Natural killer cell (primary cell): ENCODE results near the gene MMEL1. TPM values are rescaled to one million over a fixed set of nuclear protein-coding genes. Genes with fewer than 3 reads are reported as not detected.

Source experiments
- ATAC-seq, 3 donors: fragments of 150-1000 bp in 2 of 3; fragments of 200-7000 bp in 1 of 3; cut with Tn5 transposase; 1 replicate in 1 of 3; 2 replicates in 2 of 3; pipeline ENCODE4 v1.10.0; 2021; ENCODE audit warnings: mild to moderate bottlenecking in 2 of 3, moderate library complexity in 2 of 3
- DNase-seq, 2 donors: peaks; one replicate each; pipeline versions ENCODE4 v3.0.0 to v3.0.0-alpha.2; 2013 to 2021; ENCODE audit warnings: mixed read lengths in 1 of 2
- H3K27ac ChIP-seq: one replicate; pipeline ENCODE4 v1.5.1; 2013; ENCODE audit warnings: mild to moderate bottlenecking, low read length
- H3K27me3 ChIP-seq: one replicate; pipeline ENCODE4 v1.6.1; 2013; ENCODE audit warnings: low read length; ENCODE audit not compliant: control insufficient read depth, insufficient read depth
- H3K36me3 ChIP-seq: one replicate; pipeline ENCODE4 v1.6.1; 2013; ENCODE audit warnings: low read length; ENCODE audit not compliant: control insufficient read depth, insufficient read depth
- H3K4me1 ChIP-seq: one replicate; pipeline ENCODE4 v1.6.1; 2013; ENCODE audit warnings: low read length; ENCODE audit not compliant: control insufficient read depth, insufficient read depth
- H3K4me3 ChIP-seq: one replicate; pipeline ENCODE4 v1.5.1; 2013; ENCODE audit warnings: low read length
- H3K9me3 ChIP-seq: one replicate; pipeline ENCODE4 v1.6.1; 2013; ENCODE audit warnings: low read length; ENCODE audit not compliant: control insufficient read depth, insufficient read depth
- H3K27ac Mint-ChIP-seq, 2 donors: one replicate each; pipeline ENCODE4 v1.8.0; 2022; ENCODE audit warnings: mild to moderate bottlenecking in 2 of 2, mixed read lengths in 2 of 2, moderate library complexity in 1 of 2
- H3K27me3 Mint-ChIP-seq, 2 donors: one replicate each; pipeline ENCODE4 v1.8.0; 2022; ENCODE audit warnings: low read depth in 2 of 2, mixed read lengths in 2 of 2
- H3K36me3 Mint-ChIP-seq: one replicate; pipeline ENCODE4 v1.8.0; 2022; ENCODE audit warnings: mixed read lengths
- H3K4me1 Mint-ChIP-seq, 2 donors: one replicate each; pipeline ENCODE4 v1.8.0; 2022; ENCODE audit warnings: mixed read lengths in 2 of 2
- H3K4me3 Mint-ChIP-seq: one replicate; pipeline ENCODE4 v1.8.0; 2022; ENCODE audit warnings: mild to moderate bottlenecking, moderate library complexity, mixed read lengths
- H3K9me3 Mint-ChIP-seq, 2 donors: one replicate each; pipeline ENCODE4 v1.8.0; 2022; ENCODE audit warnings: mixed read lengths in 2 of 2
- WGBS: methylation state at CpG from one replicate; pipeline ENCODE4 v1.1.7; 2013; ENCODE audit warnings: missing lambda C conversion rate; ENCODE audit not compliant: insufficient coverage; 5-methylcytosine and 5-hydroxymethylcytosine counted together
- intact Hi-C: fragments of 100-400 bp; cut with micrococcal nuclease; formaldehyde crosslinking; loops from one replicate; pipeline ENCODE4 v1.14.2; 2022
- total RNA-seq, 4 donors: library from RNA; stranded (reverse); fragments of 120-200 nt in 1 of 4; gene quantifications; one replicate each; pipeline versions ENCODE4 v1.2.3 to v1.2.4, GENCODE V29; 2013 to 2022
- TF ChIP-seq, protein P1 (sequence below): fragments of 200-600 bp; IDR thresholded peaks from one replicate; pipeline ENCODE4 v1.8.0; 2022; ENCODE audit warnings: antibody characterized with exemption

MMEL1 gene
- total RNA-seq, 3 donors from 2014 or later (not counting 1 experiment from before 2014, with no cell fraction given), result 1.3 to 2.0 TPM; not detected in 1

DNA sequence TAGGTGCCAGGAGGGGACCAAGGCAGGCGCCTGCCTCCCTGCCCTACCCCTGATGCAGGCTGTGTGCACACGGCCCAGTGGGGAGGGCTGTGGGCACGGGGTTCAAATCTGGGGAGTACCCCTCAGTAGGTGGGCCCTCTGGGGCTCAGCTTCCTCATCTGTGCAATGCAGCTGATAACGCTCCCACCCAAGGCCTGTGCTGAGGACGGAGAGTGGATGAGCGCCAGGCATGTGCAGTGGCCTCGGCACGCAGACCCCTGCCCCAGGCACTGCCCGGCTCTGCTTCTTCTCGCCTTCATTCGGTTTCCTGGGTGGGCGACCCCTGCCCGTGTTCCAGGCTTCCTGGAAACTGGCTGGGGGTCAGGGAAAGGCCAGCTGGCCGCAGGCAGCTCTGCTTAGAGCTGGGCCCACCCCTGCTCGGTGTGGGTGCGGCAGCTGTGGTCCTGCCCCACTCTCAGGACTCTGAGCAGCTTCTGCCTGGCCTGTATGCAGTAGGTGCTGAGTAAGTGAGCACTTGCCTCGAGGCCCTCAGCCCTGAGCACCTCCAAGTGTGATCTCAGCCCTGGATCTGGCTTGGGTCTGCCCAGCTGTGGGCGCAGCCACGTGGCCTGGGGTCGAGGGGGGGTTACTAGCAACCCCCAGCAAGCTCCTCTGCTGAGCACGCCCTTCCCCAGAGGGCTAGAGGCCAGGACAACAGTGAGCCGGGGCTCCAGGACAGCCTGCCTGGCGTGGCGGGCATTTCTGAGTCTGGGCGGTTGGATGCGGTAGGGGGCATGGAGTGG is 88.5 kb downstream of the MMEL1 start:
- no peaks in the 10 kb centered on the region for H3K36me3 ChIP-seq
- ATAC-seq (no peak), DNase-seq (peak in 1 of 2 donors; percentile 40)
- Mint-ChIP-seq H3K4me1 (peaks cover 0 to 31% of the 10 kb centered on the region in 2 donors), H3K36me3 (no peaks in the 10 kb centered on the region), H3K9me3 (no peaks in the 10 kb centered on the region), H3K27me3 (no peaks in the 10 kb centered on the region), H3K27ac (peak overlapping the region in 1 of 2 donors; percentile 97), H3K4me3 (no peak overlapping the region)
- H3K4me1 ChIP-seq, result peaks cover 71% of the 10 kb centered on the region
- WGBS, result 73% methylated on average over 26 of the region's 26 CpGs
- H3K27ac ChIP-seq, result no peak overlapping the region
- no peak overlapping the region for H3K4me3 ChIP-seq
- intact Hi-C loops, result loop anchor here (10.0 kb wide), 2 partner anchors 101 to 349 kb away; partner anchors contain the start of gene FAAP20
- no peaks in the 10 kb centered on the region for H3K27me3 ChIP-seq
- no peaks in the 10 kb centered on the region for H3K9me3 ChIP-seq
- TF ChIP-seq, protein P1, sequence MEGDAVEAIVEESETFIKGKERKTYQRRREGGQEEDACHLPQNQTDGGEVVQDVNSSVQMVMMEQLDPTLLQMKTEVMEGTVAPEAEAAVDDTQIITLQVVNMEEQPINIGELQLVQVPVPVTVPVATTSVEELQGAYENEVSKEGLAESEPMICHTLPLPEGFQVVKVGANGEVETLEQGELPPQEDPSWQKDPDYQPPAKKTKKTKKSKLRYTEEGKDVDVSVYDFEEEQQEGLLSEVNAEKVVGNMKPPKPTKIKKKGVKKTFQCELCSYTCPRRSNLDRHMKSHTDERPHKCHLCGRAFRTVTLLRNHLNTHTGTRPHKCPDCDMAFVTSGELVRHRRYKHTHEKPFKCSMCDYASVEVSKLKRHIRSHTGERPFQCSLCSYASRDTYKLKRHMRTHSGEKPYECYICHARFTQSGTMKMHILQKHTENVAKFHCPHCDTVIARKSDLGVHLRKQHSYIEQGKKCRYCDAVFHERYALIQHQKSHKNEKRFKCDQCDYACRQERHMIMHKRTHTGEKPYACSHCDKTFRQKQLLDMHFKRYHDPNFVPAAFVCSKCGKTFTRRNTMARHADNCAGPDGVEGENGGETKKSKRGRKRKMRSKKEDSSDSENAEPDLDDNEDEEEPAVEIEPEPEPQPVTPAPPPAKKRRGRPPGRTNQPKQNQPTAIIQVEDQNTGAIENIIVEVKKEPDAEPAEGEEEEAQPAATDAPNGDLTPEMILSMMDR, result no peak

DNA sequence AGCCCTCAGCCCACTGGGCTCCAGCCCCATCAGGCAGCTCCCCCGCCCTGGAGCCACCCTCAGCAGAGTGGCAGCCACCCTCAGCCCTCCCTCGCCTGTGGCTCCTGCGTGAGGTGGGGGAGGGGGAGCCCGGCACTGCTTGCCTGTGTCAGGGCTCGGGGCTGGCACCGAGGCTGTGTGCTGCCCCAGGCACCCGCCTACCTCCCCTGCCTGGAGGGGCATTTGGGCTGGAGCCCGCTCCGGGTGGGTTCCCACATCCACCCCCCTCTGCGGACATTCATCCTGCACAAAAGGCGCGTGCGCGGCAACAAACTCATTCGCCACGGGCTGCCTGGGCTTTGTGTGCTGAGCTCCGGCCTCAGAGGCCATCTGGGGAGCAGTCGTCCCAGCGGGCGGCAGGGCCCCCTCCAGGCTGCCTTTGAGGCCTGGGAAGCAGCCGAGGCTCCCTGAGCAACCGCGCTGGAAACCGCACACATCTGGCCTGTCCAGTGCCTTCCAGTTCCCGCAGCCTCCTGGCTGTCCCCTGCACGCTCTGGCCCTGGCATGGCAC is 89.2 kb downstream of the MMEL1 start:
- peak in 1 of 3 donors; percentile 10 for ATAC-seq
- Mint-ChIP-seq H3K27ac (no peak overlapping the region), H3K4me1 (peaks cover 0 to 26% of the 10 kb centered on the region in 2 donors), H3K27me3 (no peaks in the 10 kb centered on the region), H3K4me3 (no peak overlapping the region), H3K36me3 (no peaks in the 10 kb centered on the region), H3K9me3 (no peaks in the 10 kb centered on the region)
- peak; percentile 64 to 78 for DNase-seq
- no peaks in the 10 kb centered on the region for H3K9me3 ChIP-seq
- 39% methylated on average over 26 of the region's 26 CpGs for WGBS
- intact Hi-C loops, result loop anchor here (10.0 kb wide), 2 partner anchors 101 to 349 kb away; partner anchors contain the start of gene FAAP20
- H3K4me3 ChIP-seq, result no peak overlapping the region
- H3K4me1 ChIP-seq, result peaks cover 65% of the 10 kb centered on the region
- no peaks in the 10 kb centered on the region for H3K27me3 ChIP-seq
- TF ChIP-seq, protein P1, result no peak
- H3K36me3 ChIP-seq, result no peaks in the 10 kb centered on the region
- no peak overlapping the region for H3K27ac ChIP-seq

DNA sequence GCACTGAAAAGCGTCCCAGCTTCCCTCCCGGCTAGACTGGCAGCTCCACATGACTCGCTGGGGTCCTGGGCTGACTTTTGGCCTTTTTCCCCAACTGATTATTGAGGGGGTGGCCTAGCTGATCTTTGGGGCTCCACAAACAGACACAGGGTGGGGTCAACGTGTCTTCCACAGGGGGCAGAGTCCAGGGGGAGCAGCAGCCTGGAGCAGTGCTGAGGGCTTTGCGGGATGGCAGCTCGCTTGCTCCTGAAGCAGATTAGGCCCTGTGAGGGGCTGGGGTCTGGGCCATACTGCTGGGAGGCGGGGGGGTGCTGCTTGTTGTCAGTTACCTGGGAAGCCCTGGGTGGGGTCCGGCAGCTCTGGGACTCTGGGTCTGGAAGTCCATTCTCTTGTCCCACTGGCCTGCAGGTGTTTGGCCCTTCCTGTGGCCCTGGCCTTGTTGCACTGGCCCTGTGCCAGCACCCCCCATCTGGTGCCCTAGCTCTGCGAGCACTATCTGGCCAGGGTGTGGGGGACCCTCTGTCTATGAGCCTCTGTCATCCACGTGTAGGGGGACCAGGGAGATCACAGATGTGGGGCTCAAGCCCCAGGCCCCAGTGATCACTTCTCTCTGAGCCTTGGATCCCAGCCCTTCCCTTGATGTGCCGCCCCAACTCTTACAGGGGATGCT is 90.4 kb downstream of the MMEL1 start:
- intact Hi-C loops, result loop anchor here (10.0 kb wide), 2 partner anchors 102 to 348 kb away; partner anchors contain the start of gene FAAP20
- Histone ChIP-seq H3K36me3 (no peaks in the 10 kb centered on the region), H3K4me3 (no peak overlapping the region), H3K27ac (no peak overlapping the region), H3K9me3 (no peaks in the 10 kb centered on the region), H3K4me1 (peaks cover 52% of the 10 kb centered on the region), H3K27me3 (no peaks in the 10 kb centered on the region)
- peaks cover 0 to 18% of the 10 kb centered on the region in 2 donors for H3K4me1 Mint-ChIP-seq
- no peaks in the 10 kb centered on the region for H3K36me3 Mint-ChIP-seq
- WGBS, result 92% methylated on average over 11 of the region's 11 CpGs
- DNase-seq (no peak), ATAC-seq (no peak)
- TF ChIP-seq, protein P1, result no peak
- H3K27ac Mint-ChIP-seq, result no peak overlapping the region
- peak overlapping the region; percentile 29 for H3K4me3 Mint-ChIP-seq
- no peaks in the 10 kb centered on the region for H3K9me3 Mint-ChIP-seq
- H3K27me3 Mint-ChIP-seq, result no peaks in the 10 kb centered on the region
